HFF-Myc (cell line): ENCODE data around the gene PRPF38B.
A peak's percentile ranks its signal among the peaks of the same experiment; 100 is the strongest.
"Not testable (repeated sequence)": the region's sequence is repeated elsewhere in the genome, so short reads cannot be mapped to it uniquely, and the experiment has no call there.

Source experiments
- DNase-seq: peaks from one replicate; pipeline ENCODE4 v3.0.0-alpha.2; 2011; ENCODE audit warnings: low read depth; ENCODE audit errors: extremely low read depth
- H3K4me3 ChIP-seq: replicated peaks from 2 replicates; pipeline ENCODE4 v1.5.1; 2011; ENCODE audit warnings: low read depth, mild to moderate bottlenecking, control low read depth, low read length
- CTCF ChIP-seq: IDR thresholded peaks from 2 replicates; pipeline ENCODE4 v1.5.1; 2012; ENCODE audit warnings: mild to moderate bottlenecking, low read depth, low read length, control low read depth; ENCODE audit errors: missing control alignments

Gene PRPF38B

GRCh38 chr1:108695535-108695934, 3.4 kb downstream of the PRPF38B start:
- DNase-seq: no peak
- H3K4me3 ChIP-seq: peak overlapping the region; percentile 81; the same call in 1 of the 2 replicates
- no peak for TF ChIP-seq CTCF

GRCh38 chr1:108699375-108700332, 7.5 kb downstream of the PRPF38B start:
- no peak overlapping the region for H3K4me3 ChIP-seq
- no peak for TF ChIP-seq CTCF
- no peak for DNase-seq

GRCh38 chr1:108701176-108701849, 9.2 kb downstream of the PRPF38B start:
- no peak overlapping the region for H3K4me3 ChIP-seq
- TF ChIP-seq CTCF: no peak
- no peak for DNase-seq

GRCh38 chr1:108702109-108702508, 10.0 kb downstream of the PRPF38B start:
- not testable (repeated sequence) for H3K4me3 ChIP-seq, DNase-seq

- TF ChIP-seq CTCF: no peak
- DNase-seq: no peak
- no peak overlapping the region for H3K4me3 ChIP-seq
Observed at GRCh38 chr1:108703939-108704338, 11.8 kb downstream of the PRPF38B start.

GRCh38 chr1:108704496-108704895, 12.4 kb downstream of the PRPF38B start:
- TF ChIP-seq CTCF: no peak
- DNase-seq: no peak
- H3K4me3 ChIP-seq: no peak overlapping the region

- H3K4me3 ChIP-seq: no peak overlapping the region
- TF ChIP-seq CTCF: no peak
- DNase-seq: no peak
Observed at GRCh38 chr1:108706643-108707042, 14.5 kb downstream of the PRPF38B start.
